ENCODE measurements around the gene CLEC17A.
"Not testable (repeated sequence)": the region's sequence is repeated elsewhere in the genome, so short reads cannot be mapped to it uniquely, and the experiment has no call there.

Gene CLEC17A

GRCh38 chr19:14582894-14583340, at the start of gene CLEC17A:
CLEC17A (plus strand) TSS chr19:14583084; CDS start chr19:14583161, 77 bp downstream.
- TF ChIP-seq, protein P1, sequence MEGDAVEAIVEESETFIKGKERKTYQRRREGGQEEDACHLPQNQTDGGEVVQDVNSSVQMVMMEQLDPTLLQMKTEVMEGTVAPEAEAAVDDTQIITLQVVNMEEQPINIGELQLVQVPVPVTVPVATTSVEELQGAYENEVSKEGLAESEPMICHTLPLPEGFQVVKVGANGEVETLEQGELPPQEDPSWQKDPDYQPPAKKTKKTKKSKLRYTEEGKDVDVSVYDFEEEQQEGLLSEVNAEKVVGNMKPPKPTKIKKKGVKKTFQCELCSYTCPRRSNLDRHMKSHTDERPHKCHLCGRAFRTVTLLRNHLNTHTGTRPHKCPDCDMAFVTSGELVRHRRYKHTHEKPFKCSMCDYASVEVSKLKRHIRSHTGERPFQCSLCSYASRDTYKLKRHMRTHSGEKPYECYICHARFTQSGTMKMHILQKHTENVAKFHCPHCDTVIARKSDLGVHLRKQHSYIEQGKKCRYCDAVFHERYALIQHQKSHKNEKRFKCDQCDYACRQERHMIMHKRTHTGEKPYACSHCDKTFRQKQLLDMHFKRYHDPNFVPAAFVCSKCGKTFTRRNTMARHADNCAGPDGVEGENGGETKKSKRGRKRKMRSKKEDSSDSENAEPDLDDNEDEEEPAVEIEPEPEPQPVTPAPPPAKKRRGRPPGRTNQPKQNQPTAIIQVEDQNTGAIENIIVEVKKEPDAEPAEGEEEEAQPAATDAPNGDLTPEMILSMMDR (IDR thresholded peaks at IDR 0.05; ENCODE audit: insufficient read depth, low read length, missing control alignments): no peak
- no peak within 1 kb of the TSS for H3K4me3 ChIP-seq (ENCODE audit: low read depth, low read length)
- ChIA-PET POLR2A (no interaction called here), CTCF (interaction anchor here (2.7 kb wide), 1 partner anchor 10 kb away, joined by 15 read pairs; the partner anchor contains the start of gene NDUFB7)
- no peak for DNase-seq (ENCODE audit: low read depth, low spot score)

GRCh38 chr19:14533450-14533849, 49.4 kb upstream of the CLEC17A start:
- POLR2A ChIA-PET: interaction anchor here (1.1 kb wide), 1 partner anchor 15 kb away, joined by 3 read pairs; no protein-coding TSS in a partner anchor
- no peak overlapping the region for H3K4me3 ChIP-seq (ENCODE audit: low read depth, low read length)
- CTCF ChIA-PET: interaction anchor here (0.8 to 4.8 kb wide), 3 partner anchors 22 to 54 kb away, joined by 3 to 22 read pairs (median 3); no protein-coding TSS in a partner anchor
- no peak for DNase-seq (ENCODE audit: low read depth, low spot score)
- TF ChIP-seq, protein P1 (IDR thresholded peaks at IDR 0.05; ENCODE audit: insufficient read depth, low read length, missing control alignments): no peak

GRCh38 chr19:14536926-14537692, 45.8 kb upstream of the CLEC17A start:
- TF ChIP-seq, protein P1 (IDR thresholded peaks at IDR 0.05; ENCODE audit: insufficient read depth, low read length, missing control alignments): no peak
- H3K4me3 ChIP-seq (ENCODE audit: low read depth, low read length): no peak overlapping the region
- CTCF ChIA-PET: interaction anchor here (0.7 to 5.1 kb wide), 4 partner anchors 13 to 19 kb away, joined by 3 to 37 read pairs (median 3); no protein-coding TSS in a partner anchor
- DNase-seq (ENCODE audit: low read depth, low spot score): no peak
- POLR2A ChIA-PET: interaction anchor here (0.6 kb wide), 1 partner anchor 264 kb away, joined by 3 read pairs; no protein-coding TSS in a partner anchor

GRCh38 chr19:14540741-14541525, 42.0 kb upstream of the CLEC17A start:
- ChIA-PET POLR2A (no interaction called here), CTCF (interaction anchor here (1.3 kb wide), 2 partner anchors 9 to 15 kb away, joined by 3 to 6 read pairs; no protein-coding TSS in a partner anchor)

DNA sequence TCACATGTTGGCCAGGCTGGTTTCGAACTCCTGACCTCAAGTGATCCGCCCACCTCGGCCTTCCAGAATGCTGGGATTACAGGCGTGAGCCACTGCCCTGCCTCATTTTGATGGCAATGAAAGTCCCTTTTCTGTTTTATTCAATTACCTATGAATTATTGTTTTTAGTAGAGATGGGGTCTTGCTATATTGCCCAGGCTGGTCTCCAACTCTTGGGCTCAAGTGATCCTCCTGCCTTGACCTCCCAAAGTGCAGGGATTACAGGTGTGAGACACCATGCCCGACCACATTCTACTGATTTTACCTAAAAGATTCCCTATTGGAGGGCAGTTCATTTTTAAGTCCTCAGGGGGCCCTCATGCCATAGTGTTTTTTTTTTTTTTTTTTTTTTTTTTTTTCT, 40.9 kb upstream of the CLEC17A start:
- DNase-seq (ENCODE audit: low read depth, low spot score); H3K4me3 ChIP-seq (ENCODE audit: low read depth, low read length); POLR2A ChIA-PET: not testable (repeated sequence)
- CTCF ChIA-PET: interaction anchor here (1.3 to 7.2 kb wide), 2 partner anchors 10 to 14 kb away, joined by 3 to 70 read pairs; no protein-coding TSS in a partner anchor

More at GRCh38 chr19:14540741-14541525, 42.0 kb upstream of the CLEC17A start:
- DNase-seq (ENCODE audit: low read depth, low spot score): no peak
- TF ChIP-seq, protein P1 (IDR thresholded peaks at IDR 0.05; ENCODE audit: insufficient read depth, low read length, missing control alignments): no peak
- H3K4me3 ChIP-seq (ENCODE audit: low read depth, low read length): no peak overlapping the region

- TF ChIP-seq, protein P1 (IDR thresholded peaks at IDR 0.05; ENCODE audit: insufficient read depth, low read length, missing control alignments): no peak
- DNase-seq (ENCODE audit: low read depth, low spot score): no peak
- ChIA-PET POLR2A (no interaction called here), CTCF (interaction anchor here (7.2 kb wide), 1 partner anchor 13 kb away, joined by 70 read pairs; no protein-coding TSS in a partner anchor)
- no peak overlapping the region for H3K4me3 ChIP-seq (ENCODE audit: low read depth, low read length)
Measured at GRCh38 chr19:14542711-14543328, 40.1 kb upstream of the CLEC17A start.
